ENCODE measurements around the gene RPL34. TPM values are rescaled to one million over a fixed set of nuclear protein-coding genes. Genes with fewer than 3 reads are reported as not detected.

Gene RPL34
- total and polyA plus RNA-seq, 8 donors = 901 to 2,528 (median 2,268) TPM

DNA sequence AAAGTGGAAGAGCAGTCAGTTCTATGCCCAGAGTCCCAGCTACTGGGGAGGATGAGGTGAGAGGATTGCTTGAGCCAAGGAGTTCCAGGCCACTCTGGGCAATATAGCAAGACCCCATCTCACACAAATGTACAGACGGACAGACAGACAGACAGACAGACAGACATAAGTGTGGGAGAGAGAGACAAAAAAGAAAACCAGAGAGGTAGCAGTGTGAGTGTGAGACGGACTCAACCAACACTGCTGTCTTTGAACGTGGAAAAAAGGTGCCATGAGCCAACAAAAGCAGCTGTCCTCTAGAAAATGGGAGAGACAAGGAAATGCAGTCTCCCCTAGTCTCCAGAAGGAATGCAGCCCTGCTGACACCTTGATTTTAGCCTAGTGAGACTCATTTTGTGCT is 18.2 kb upstream of the RPL34 start:
- Histone ChIP-seq H3K27me3 (no peaks in the 10 kb centered on the region), H3K4me3 (no peak overlapping the region), H3K27ac (no peak overlapping the region), H3K9me3 (peaks cover 0 to 4% of the 10 kb centered on the region in 2 donors), H3K36me3 (no peaks in the 10 kb centered on the region), H3K4me1 (no peaks in the 10 kb centered on the region)
- DNase-seq = no peak
- TF ChIP-seq CTCF (IDR thresholded peaks at IDR 0.05) = no peak
- intact Hi-C loops (cut with DNase I) = no loop called here
- ATAC-seq = no peak

- DNase-seq (no peak), ATAC-seq (no peak)
- Histone ChIP-seq H3K27me3 (no peaks in the 10 kb centered on the region), H3K27ac (no peak overlapping the region), H3K36me3 (no peaks in the 10 kb centered on the region), H3K4me3 (no peak overlapping the region), H3K4me1 (no peaks in the 10 kb centered on the region), H3K9me3 (peaks cover 0 to 4% of the 10 kb centered on the region in 2 donors)
- TF ChIP-seq CTCF (IDR thresholded peaks at IDR 0.05) = no peak
- intact Hi-C loops (cut with DNase I) = no loop called here
Measured at GRCh38 chr4:108607079-108607815, 13.1 kb upstream of the RPL34 start.

- H3K36me3 ChIP-seq = no peaks in the 10 kb centered on the region
- H3K9me3 ChIP-seq = peaks cover 0 to 9% of the 10 kb centered on the region in 2 donors
- ATAC-seq = no peak
- no peak overlapping the region for H3K27ac ChIP-seq
- H3K4me1 ChIP-seq = no peaks in the 10 kb centered on the region
- DNase-seq = peak in 1 of 4 donors; percentile 7
- TF ChIP-seq CTCF (IDR thresholded peaks at IDR 0.05) = no peak
- intact Hi-C loops (cut with DNase I) = no loop called here
- H3K4me3 ChIP-seq = no peak overlapping the region
- no peaks in the 10 kb centered on the region for H3K27me3 ChIP-seq
Measured at GRCh38 chr4:108611365-108611764, 9.0 kb upstream of the RPL34 start.

DNA sequence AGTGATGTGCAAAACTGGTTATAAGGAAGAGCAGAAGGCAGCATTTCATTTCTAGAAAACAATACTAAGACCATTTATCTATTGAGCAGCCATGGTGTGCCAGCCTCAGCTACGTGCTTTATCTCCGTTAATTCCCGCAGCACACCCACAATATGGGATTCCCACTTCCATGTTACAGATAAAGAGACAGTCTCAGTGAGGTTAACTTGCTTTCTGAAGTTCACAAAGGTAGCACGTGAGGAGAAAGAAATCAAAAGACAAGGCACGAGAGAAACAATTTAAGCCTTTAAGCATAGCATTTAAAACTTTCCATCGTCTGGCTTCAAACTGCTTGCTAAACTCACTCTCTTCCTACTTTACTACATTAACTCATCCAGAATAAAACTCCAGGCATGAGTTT is 8.0 kb upstream of the RPL34 start:
- DNase-seq = no peak
- peaks cover 0 to 9% of the 10 kb centered on the region in 2 donors for H3K9me3 ChIP-seq
- TF ChIP-seq CTCF (IDR thresholded peaks at IDR 0.05) = no peak
- H3K4me3 ChIP-seq = no peak overlapping the region
- intact Hi-C loops (cut with DNase I) = no loop called here
- no peaks in the 10 kb centered on the region for H3K36me3 ChIP-seq
- no peak for ATAC-seq
- no peak overlapping the region for H3K27ac ChIP-seq
- no peaks in the 10 kb centered on the region for H3K27me3 ChIP-seq
- no peaks in the 10 kb centered on the region for H3K4me1 ChIP-seq

GRCh38 chr4:108619372-108620100 is 840 bp upstream of the RPL34 start:
- Histone ChIP-seq H3K27me3 (no peaks in the 10 kb centered on the region), H3K27ac (peak overlapping the region; percentile 17 to 82), H3K9me3 (peaks cover 0 to 9% of the 10 kb centered on the region in 2 donors), H3K4me3 (peak overlapping the region; percentile 12 to 81), H3K36me3 (peaks cover 0 to 28% of the 10 kb centered on the region in 2 donors), H3K4me1 (peaks cover 17 to 44% of the 10 kb centered on the region in 2 donors)
- peak; percentile 31 for ATAC-seq
- DNase-seq = peak in 2 of 4 donors; percentile 12 to 41
- TF ChIP-seq CTCF (IDR thresholded peaks at IDR 0.05) = no peak
- intact Hi-C loops (cut with DNase I) = no loop called here

All from left lung (tissue), 10 donors.